Stimulated activated CD8-positive, alpha-beta memory T cell treated with anti-CD3 and anti-CD28 coated beads, Interleukin-15, amount 100 ng/mL, for 48 hours (primary cell): ENCODE measurements around the gene MEIS2.

Experiments
- DNase-seq, 2 donors: peaks; one replicate each; pipeline ENCODE4 v3.0.0-alpha.2; 2020; ENCODE audit warnings: low read depth in 2 of 2

The MEIS2 gene

DNA sequence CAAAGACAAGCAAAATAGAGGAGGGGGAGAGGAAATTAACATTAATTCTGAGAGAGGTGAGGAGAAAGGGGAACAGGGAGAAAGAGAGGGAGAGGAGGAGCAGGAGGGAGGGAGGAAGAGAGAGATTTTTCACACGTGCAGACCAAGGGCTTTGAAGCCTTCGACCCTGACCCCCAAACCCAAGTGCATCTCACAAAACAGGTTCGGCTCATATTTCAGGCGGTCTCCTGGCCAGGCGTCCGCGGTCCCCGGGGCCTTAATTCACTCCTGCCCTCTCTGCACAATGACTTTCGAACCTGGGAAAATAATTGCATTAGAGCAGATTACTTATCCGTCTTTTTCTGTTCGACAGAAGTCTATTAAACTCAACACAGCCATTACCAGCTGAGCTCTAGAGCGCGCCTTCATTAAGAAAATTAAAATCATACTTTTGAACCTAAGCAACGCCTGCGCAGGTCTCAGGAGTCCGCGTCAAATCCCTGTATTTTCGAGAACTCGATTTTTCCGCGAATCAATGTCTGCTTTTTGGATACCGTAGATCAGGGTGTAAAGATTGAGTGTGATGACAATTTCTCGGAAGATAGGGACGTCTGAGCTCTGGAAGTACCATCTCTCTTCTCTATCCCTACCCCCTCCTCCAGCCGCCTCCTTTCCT is 220.7 kb downstream of the MEIS2 start:
- no peak for DNase-seq

DNA sequence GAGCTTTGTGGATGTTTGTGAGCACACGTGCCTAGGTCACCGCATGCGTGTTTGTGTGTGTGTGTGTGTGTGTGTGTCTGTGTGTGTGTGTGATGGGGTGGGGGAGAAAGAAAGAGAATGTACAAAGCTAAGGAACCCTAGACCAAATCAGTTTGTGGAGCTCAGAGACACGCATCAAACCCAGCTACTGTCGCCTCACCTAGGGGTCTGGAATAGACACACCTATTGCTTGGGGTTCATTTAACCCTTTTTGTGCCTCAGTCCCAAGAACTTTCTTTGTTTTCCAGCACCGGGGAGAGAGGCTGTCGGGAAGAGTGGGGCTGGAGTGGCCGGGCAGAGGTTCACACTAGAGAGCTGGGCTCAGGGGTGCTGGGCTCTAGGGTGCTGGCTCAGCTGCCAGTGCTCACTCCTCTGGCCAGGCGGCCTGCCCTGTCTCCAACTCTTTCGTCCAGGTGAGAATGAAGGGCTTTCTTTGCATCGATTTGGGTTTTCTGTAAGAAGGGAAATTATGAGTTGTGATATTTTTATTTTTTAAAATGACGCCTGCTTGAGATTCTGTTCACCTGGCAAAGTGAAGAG is 221.6 kb downstream of the MEIS2 start:
- no peak for DNase-seq

DNA sequence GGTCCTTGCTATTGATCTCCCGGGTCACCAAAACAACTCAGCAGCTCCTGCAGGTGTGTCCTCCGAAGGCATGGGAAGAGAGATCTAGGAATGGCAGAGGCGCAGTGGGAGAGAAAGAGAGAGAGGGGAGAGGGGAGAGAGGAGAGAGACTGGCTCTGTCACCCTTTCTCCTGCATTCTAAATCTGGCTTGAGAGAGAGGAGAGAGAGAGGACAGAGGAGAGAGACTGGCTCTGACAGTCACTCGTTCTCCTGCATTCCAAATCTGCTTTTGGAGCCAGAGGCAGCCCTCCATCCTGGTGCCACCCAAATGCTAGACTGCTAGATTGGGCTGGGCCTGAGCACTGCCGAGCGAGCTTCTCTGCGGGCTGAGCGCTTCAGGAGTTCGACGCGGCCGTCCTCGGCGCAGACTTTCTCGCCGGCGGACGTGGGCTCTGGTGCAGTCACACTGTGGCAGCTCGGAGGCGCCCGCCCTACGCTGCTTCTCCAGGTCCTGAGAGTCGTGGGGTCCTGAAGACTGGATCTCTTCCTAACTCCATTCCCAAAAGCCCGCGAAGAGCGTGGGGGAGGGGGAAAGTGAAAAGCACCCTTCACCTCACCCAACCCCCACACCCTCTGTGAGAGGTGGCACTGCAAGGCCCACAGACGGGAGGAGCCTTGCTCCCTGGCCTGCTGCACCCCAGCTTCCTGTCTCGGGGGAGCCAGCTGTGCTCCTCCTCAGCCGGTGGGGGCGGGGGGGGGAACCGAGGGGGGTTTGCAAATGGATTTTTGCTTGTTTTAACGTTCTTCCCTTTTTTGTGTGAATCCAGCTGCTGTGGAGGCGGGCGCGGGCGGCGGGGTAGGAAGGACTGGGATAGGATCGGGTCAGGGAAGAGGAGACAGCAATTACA is 222.3 kb downstream of the MEIS2 start:
- no peak for DNase-seq

DNA sequence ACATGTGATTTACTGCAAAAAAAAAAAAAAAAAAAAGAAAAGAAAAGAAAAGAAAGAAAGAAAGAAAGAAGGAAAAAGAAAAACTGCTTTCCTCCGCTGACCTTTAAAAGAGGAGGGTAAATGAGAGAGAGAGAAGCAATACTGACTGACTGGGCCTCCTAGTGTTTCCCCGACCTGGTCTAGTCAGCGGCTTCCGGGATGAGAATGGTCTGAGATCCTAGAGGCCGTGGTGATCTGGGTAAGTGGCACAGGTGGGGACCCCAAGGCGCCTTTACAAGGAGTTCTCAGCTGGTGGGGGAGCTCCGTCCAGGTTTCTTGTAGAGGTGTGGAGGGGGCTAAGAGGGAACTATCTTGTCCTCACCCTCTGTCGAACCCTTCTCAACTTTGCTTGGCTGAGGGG is 223.1 kb downstream of the MEIS2 start:
- no peak for DNase-seq

DNA sequence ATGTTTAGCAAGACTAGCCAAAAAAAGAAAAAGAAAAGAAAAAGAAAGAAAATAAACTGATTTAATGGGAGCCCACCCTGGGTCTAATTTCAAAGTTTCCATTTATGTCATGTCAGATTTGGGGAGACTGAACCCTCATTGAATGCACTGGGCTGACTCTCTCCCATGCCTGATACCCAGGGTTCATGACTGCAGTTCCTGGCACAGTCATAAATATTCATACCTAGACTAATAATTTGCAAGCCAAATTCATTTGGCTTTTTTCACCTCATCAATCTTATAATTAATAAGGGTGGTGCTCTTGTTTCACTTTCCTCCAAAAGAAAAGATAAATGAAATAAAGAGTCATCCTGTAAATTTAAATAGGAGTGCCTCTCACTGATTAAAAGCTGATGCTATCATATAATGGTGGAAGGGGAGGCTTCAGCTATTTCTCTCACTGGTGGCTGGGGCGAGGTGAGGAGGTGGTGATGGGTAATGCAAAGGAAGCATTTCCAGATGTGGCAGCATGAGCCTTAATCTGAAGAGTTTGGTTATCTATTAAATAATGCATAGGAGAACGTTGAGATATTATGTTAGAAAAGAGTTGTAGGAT is 224.5 kb downstream of the MEIS2 start:
- no peak for DNase-seq

GRCh38 chr15:36874930-36875329 is 225.4 kb downstream of the MEIS2 start:
- no peak for DNase-seq

DNA sequence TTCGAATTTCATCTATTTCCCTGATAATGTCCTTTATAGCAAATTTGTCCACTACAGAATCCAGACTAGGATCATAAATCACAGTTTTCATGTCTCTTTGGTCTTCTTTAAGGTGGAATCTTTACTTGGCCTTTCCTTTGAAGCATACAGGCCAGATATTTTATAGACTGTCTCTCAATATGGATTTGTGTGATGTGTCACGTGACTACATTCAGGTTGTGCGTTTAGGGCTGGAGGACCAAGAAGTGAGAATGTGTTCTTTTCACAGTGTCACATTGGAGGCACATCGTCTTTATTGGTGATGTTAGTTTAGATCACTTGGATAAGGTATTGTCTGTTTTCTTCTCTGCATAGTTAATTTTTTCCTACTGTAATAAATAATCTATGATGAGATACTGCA is 232.9 kb downstream of the MEIS2 start:
- no peak for DNase-seq

DNA sequence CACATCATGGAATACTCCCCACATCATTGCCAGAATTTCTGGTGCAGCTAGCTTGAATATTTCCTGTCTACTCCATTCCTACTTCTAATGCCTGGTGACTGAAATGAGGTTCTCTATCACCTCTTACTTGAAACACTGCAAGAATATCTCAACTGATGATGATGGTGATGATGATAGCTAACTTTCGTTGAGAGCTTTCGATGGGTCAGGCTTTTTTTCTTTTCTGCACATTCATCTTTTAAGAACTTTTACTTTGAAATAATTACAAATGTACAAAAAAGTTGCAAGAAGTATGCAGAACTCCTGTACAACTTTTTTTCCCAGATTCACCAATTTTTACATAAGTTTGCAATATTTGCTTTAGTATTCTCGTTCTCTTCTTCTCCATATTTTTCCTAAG is 233.5 kb downstream of the MEIS2 start:
- DNase-seq: no peak

DNA sequence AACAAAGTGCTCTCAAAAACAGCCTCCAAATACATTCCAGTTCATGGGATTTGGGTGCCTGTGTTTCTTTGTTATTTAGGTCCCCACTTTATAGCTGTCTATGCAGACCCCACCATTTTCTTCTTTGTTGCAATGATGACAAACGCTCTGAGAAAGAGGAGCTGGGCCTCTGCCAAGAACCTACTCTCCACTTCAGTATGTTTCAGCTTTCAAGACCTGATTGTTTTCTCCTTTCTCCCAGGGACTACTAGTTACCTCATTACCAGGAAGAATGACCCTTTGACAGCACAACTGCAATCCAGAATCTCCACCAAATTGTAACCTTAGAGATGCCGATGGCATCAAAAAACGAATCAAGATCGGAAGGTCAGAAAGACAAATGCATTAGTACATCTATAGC is 236.8 kb downstream of the MEIS2 start:
- no peak for DNase-seq

DNA sequence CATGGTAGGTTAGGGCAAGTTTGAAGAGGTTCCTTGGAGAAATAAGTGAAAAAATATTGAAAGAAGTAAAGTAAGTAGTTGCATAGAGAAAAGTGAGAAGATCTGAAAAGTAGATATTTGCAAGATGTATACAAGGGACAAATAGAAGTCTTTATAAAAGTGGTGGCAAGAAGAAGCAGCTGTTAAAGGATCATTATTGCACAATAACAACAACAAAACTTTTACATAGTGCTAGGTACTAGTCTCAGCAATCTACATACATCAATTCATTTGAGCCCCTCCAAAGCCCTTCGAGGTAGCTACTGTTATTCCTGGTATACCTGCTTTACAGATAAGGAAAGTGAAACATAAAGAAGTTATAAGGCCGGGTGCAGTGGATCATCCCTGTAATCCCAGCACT is 239.6 kb downstream of the MEIS2 start:
- no peak for DNase-seq

DNA sequence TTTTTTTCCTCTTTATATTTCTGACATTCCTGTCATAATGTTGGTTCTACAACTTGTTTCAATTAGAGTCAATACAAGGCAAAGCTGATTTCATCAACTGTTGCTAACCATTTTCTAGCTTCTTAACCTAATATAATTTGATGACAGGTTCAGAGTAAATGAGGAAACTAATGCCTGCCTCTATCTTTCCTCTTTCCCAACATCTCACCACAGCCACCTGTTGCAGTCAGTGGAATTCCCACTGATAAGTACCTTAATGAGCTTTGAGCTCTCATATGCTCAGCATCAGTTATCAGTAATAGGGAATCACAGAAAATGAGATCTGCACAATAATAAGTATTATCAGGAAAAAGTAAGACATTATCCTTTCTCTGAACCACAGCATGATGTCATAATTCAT is 241.9 kb downstream of the MEIS2 start:
- no peak for DNase-seq

DNA sequence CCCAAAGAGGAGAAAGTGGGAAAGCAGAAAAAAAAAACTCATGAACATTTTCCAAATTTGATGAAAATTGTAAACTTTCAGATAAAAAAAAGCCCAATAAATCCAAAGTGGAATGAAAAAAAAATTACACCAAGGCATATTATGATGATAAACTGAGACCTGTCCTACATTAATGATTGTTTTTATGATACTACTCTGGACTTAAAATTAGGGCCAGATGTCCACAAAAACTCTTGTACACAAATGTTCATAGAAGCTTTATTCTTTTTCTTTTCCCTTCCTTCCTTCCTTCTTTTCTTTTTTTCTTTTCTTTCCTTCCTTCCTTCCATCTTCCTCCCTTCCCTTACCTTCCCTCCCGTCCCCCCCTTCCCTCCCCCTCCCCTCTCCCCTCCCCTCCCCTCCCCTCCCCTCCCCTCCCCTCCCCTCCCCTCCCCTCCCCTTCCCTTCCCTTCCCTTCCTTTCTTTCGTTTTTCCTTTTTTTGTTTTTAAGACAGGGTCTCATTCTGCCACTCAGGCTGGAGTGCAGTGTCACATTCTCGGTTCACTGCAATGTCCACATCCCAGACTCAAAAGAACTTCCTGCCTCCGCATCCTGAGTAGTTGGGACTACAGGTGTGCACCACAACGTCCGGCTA is 243.9 kb downstream of the MEIS2 start:
- DNase-seq: no peak

DNA sequence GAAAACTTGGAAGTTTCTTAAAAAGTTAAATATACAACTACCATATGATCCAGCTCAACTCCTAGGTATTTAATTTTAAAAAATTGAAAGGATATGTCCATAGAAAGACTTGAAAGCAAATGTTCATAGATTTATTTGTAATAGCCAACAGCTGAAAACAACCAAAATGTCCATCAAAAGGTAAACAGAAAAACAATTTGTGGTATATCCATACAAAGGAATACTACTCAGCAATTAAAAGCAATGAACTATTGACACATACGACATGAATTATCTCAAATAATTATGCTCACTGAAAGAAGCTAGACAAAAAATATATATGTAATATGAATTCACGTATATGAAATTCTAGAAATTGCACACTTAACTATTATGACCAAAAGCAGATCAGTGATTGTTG is 249.5 kb downstream of the MEIS2 start:
- no peak for DNase-seq

GRCh38 chr15:36845270-36845669 is 255.1 kb downstream of the MEIS2 start:
- DNase-seq: no peak

GRCh38 chr15:36844534-36844998 is 255.8 kb downstream of the MEIS2 start:
- no peak for DNase-seq

DNA sequence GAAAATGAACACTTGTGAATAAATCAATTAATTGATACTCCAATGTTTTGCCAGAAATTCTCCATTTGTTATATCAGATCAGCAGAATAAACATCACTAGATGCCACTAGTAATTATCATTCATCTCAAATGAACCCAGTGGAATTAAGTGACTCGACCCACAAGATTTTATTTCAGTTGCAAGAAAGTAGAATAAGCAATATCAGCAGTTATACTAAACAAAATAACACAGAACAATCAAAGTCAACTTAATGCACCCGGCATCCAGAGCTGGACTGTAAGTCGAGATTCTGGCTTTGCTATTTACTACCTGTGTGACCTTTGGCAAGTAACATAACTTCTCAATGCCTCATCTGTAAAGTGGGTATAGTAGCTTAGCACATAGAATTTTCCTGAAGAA is 256.5 kb downstream of the MEIS2 start:
- no peak for DNase-seq

DNA sequence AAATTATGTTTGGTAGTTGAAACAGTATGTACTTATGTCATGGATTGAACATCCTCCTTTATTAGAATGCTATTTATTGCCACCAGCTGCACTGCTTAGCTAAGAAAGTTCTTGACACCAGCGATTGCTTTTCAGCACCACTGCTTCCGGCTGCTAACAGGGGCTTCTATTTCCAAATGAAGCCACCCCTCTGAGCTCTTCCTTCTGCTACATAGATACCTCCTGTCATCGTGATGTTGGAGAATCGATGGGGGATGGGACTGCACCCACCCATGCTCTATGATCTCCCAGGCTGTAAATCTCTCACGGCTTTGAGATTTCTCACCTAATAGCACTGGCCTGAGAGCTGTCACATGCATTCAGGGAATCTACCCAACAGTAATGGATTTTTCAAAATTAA is 259.2 kb downstream of the MEIS2 start:
- DNase-seq: no peak
